PC-3 (cell line): Measurements from ENCODE around the gene PLAGL2.

Experiments used
- EZH2phosphoT487 ChIP-seq: fragments of 300-600 bp; sonication (generic); IDR thresholded peaks from 2 replicates; pipeline ENCODE4 v1.6.1; 2018; ENCODE audit warnings: mild to moderate bottlenecking, antibody characterized with exemption, low read length, borderline replicate concordance
- TF ChIP-seq, protein P1 (sequence below): fragments of 300-600 bp; sonication (generic); conservative IDR thresholded peaks from 2 replicates; pipeline ENCODE4 v1.5.1; 2017; ENCODE audit warnings: antibody characterized with exemption, low read depth, mild to moderate bottlenecking, low read length

- TF ChIP-seq, protein P1, sequence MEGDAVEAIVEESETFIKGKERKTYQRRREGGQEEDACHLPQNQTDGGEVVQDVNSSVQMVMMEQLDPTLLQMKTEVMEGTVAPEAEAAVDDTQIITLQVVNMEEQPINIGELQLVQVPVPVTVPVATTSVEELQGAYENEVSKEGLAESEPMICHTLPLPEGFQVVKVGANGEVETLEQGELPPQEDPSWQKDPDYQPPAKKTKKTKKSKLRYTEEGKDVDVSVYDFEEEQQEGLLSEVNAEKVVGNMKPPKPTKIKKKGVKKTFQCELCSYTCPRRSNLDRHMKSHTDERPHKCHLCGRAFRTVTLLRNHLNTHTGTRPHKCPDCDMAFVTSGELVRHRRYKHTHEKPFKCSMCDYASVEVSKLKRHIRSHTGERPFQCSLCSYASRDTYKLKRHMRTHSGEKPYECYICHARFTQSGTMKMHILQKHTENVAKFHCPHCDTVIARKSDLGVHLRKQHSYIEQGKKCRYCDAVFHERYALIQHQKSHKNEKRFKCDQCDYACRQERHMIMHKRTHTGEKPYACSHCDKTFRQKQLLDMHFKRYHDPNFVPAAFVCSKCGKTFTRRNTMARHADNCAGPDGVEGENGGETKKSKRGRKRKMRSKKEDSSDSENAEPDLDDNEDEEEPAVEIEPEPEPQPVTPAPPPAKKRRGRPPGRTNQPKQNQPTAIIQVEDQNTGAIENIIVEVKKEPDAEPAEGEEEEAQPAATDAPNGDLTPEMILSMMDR: no peak
- TF ChIP-seq EZH2phosphoT487: no peak
Measured at GRCh38 chr20:32199006-32199405, 8.5 kb downstream of the PLAGL2 start.
